ENCODE measurements around the gene VAT1L.

VAT1L gene

GRCh38 chr16:78001451-78002025 is 213.2 kb downstream of the VAT1L start:
- DNase-seq, result peak in 1 of 3 experiments; percentile 7

GRCh38 chr16:78002915-78003538 is 214.7 kb downstream of the VAT1L start:
- DNase-seq, result peak; percentile 84 to 96 (median 88)

GRCh38 chr16:78004517-78004916 is 216.2 kb downstream of the VAT1L start:
- no peak for DNase-seq

GRCh38 chr16:78005881-78006280 is 217.5 kb downstream of the VAT1L start:
- DNase-seq, result peak in 1 of 3 experiments; percentile 33

- no peak for DNase-seq
Measured at GRCh38 chr16:78007121-78007520, 218.8 kb downstream of the VAT1L start.

- DNase-seq, result no peak
Measured at GRCh38 chr16:78022347-78023060, 234.1 kb downstream of the VAT1L start, which contains the start of gene CLEC3A. TSS of gene CLEC3A (plus strand) at chr16:78022548. CDS start at chr16:78022627, 79 bp downstream.

GRCh38 chr16:78024159-78024558 is 235.8 kb downstream of the VAT1L start:
- DNase-seq, result no peak

GRCh38 chr16:78025631-78026030 is 237.3 kb downstream of the VAT1L start:
- peak in 1 of 3 experiments; percentile 26 for DNase-seq

GRCh38 chr16:78028018-78028417 is 239.7 kb downstream of the VAT1L start:
- no peak for DNase-seq
